Parathyroid adenoma (tissue), 2 donors: ENCODE results near the gene SERTAD2.

Experiments used
- H2AFZ ChIP-seq: fragments of 300-600 bp; sonication (generic); one replicate; pipeline ENCODE4 v1.7.0; 2017; ENCODE audit warnings: antibody characterized with exemption, mild to moderate bottlenecking
- H3K27ac ChIP-seq: fragments of 300-600 bp; sonication (generic); one replicate; pipeline ENCODE4 v1.7.0; 2017
- H3K27me3 ChIP-seq: fragments of 300-600 bp; sonication (generic); one replicate; pipeline ENCODE4 v1.7.0; 2017; ENCODE audit warnings: low read length; ENCODE audit not compliant: control insufficient read depth, insufficient read depth
- H3K36me3 ChIP-seq: fragments of 300-600 bp; sonication (generic); one replicate; pipeline ENCODE4 v1.7.0; 2017; ENCODE audit warnings: low read length; ENCODE audit not compliant: control insufficient read depth, insufficient read depth
- H3K4me1 ChIP-seq: fragments of 300-600 bp; sonication (generic); one replicate; pipeline ENCODE4 v1.7.0; 2017; ENCODE audit warnings: control low read depth
- H3K4me2 ChIP-seq: fragments of 300-600 bp; sonication (generic); one replicate; pipeline ENCODE4 v1.7.0; 2017; ENCODE audit warnings: low read length
- H3K4me3 ChIP-seq: fragments of 300-600 bp; sonication (generic); one replicate; pipeline ENCODE4 v1.7.0; 2017; ENCODE audit warnings: low read depth, low read length
- H3K79me2 ChIP-seq: fragments of 300-600 bp; sonication (generic); one replicate; pipeline ENCODE4 v1.7.0; 2017; ENCODE audit warnings: control low read depth
- H3K9ac ChIP-seq: fragments of 300-600 bp; sonication (generic); one replicate; pipeline ENCODE4 v1.7.0; 2017; ENCODE audit warnings: mild to moderate bottlenecking
- H3K9me3 ChIP-seq: fragments of 300-600 bp; sonication (generic); one replicate; pipeline ENCODE4 v1.7.0; 2017; ENCODE audit warnings: low read length; ENCODE audit not compliant: control insufficient read depth
- TF ChIP-seq, protein P1 (sequence below): fragments of 300-600 bp; sonication (generic); IDR thresholded peaks from one replicate; pipeline ENCODE4 v1.7.0; 2017; ENCODE audit warnings: antibody characterized with exemption, mild to moderate bottlenecking
- donor health status: primary hyperparathyroidism.

The SERTAD2 gene

DNA sequence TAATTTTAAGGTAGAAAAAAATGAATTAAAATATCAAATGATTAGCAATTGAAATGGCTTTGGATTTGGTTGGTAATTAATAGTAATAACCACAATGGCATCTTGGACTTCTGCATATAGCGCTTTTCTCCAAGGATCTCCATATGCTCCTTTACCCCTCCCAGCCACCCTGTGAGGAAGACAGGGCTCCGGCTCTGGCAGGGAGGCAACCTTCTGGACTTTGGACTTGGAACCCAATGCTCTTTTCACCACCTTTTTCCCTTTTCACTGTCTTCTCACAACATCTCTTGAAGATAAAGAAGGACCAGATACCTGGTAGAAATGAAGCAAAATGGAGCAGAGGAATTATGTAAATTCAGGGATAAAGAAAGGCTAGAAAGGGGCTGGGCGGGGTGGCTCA, 23.8 kb upstream of the SERTAD2 start:
- Histone ChIP-seq H3K27ac (no peak overlapping the region), H3K9ac (no peak overlapping the region), H3K4me2 (no peak overlapping the region), H3K4me3 (no peak overlapping the region), H3K79me2 (no peaks in the 10 kb centered on the region), H2AFZ (no peak overlapping the region), H3K4me1 (peaks cover 4% of the 10 kb centered on the region), H3K36me3 (no peaks in the 10 kb centered on the region), H3K9me3 (no peaks in the 10 kb centered on the region), H3K27me3 (no peaks in the 10 kb centered on the region)
- TF ChIP-seq, protein P1, sequence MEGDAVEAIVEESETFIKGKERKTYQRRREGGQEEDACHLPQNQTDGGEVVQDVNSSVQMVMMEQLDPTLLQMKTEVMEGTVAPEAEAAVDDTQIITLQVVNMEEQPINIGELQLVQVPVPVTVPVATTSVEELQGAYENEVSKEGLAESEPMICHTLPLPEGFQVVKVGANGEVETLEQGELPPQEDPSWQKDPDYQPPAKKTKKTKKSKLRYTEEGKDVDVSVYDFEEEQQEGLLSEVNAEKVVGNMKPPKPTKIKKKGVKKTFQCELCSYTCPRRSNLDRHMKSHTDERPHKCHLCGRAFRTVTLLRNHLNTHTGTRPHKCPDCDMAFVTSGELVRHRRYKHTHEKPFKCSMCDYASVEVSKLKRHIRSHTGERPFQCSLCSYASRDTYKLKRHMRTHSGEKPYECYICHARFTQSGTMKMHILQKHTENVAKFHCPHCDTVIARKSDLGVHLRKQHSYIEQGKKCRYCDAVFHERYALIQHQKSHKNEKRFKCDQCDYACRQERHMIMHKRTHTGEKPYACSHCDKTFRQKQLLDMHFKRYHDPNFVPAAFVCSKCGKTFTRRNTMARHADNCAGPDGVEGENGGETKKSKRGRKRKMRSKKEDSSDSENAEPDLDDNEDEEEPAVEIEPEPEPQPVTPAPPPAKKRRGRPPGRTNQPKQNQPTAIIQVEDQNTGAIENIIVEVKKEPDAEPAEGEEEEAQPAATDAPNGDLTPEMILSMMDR: no peak

DNA sequence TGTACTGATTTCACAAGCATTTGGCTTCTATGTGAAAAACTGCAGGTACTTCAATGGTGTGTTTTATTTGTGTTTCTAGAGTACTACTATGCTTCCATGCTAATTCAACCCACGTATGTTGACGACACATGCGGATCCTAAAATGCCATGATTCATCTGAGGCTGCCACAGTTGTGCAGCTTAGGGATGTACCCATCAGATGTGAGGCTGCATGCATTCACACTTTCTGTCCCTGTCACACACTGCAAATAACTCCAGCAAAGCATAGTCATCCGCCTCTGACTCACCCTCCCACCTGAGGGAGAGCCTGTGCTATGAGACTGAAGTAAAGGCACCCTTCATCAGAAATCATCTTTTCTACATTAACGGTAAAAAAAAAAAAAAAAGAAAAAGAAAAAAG, 22.1 kb upstream of the SERTAD2 start:
- H3K27me3 ChIP-seq: no peaks in the 10 kb centered on the region
- peaks cover 4% of the 10 kb centered on the region for H3K4me1 ChIP-seq
- H3K27ac ChIP-seq: no peak overlapping the region
- TF ChIP-seq, protein P1: no peak
- no peak overlapping the region for H2AFZ ChIP-seq
- no peaks in the 10 kb centered on the region for H3K9me3 ChIP-seq
- H3K4me3 ChIP-seq: no peak overlapping the region
- H3K9ac ChIP-seq: no peak overlapping the region
- H3K4me2 ChIP-seq: no peak overlapping the region
- no peaks in the 10 kb centered on the region for H3K36me3 ChIP-seq
- no peaks in the 10 kb centered on the region for H3K79me2 ChIP-seq

DNA sequence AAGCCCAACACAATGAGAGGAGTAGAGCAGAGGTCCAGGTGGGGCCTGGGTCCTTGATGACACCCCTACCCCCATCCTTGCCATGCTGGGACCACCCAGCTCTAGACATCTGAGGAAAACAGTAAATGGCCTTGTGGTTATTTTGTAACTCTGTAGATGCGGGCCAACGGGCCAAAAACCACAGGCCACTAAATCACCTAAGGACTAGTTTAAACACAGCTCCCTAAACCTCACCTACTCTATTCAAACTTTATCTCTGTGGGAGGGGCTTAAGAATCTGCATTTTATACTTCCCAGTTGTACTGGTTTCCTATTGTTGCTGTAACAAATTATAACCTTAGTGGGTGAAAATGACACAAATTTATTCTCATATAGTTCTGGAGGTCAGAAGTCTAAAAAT, 19.0 kb upstream of the SERTAD2 start:
- H3K27ac ChIP-seq: no peak overlapping the region
- no peaks in the 10 kb centered on the region for H3K4me1 ChIP-seq
- no peak overlapping the region for H3K4me3 ChIP-seq
- H3K79me2 ChIP-seq: no peaks in the 10 kb centered on the region
- TF ChIP-seq, protein P1: no peak
- H2AFZ ChIP-seq: no peak overlapping the region
- H3K27me3 ChIP-seq: no peaks in the 10 kb centered on the region
- no peaks in the 10 kb centered on the region for H3K36me3 ChIP-seq
- H3K9ac ChIP-seq: no peak overlapping the region
- no peaks in the 10 kb centered on the region for H3K9me3 ChIP-seq
- H3K4me2 ChIP-seq: no peak overlapping the region

DNA sequence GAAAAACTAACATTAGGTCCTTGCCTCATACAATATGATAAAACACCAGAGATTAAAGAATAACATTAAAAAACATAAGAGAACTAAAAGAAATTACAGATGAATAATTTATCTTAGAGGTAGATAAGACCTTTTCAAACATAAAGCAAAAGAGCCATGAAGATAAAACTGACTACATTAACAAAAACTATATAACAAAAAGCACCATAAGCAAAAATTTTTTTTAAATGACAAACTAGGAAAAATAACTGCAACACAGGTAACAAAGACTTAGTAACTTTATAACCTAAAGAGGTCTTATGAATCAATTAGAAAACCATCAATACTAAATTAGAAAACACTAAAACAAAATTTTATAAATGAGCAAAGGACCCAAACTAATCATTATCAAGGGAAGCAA, 16.3 kb upstream of the SERTAD2 start:
- Histone ChIP-seq H3K27ac (no peak overlapping the region), H3K79me2 (no peaks in the 10 kb centered on the region), H3K36me3 (no peaks in the 10 kb centered on the region), H3K9me3 (no peaks in the 10 kb centered on the region), H3K4me1 (no peaks in the 10 kb centered on the region), H3K27me3 (no peaks in the 10 kb centered on the region), H2AFZ (no peak overlapping the region), H3K9ac (no peak overlapping the region), H3K4me3 (no peak overlapping the region), H3K4me2 (no peak overlapping the region)
- TF ChIP-seq, protein P1: no peak

DNA sequence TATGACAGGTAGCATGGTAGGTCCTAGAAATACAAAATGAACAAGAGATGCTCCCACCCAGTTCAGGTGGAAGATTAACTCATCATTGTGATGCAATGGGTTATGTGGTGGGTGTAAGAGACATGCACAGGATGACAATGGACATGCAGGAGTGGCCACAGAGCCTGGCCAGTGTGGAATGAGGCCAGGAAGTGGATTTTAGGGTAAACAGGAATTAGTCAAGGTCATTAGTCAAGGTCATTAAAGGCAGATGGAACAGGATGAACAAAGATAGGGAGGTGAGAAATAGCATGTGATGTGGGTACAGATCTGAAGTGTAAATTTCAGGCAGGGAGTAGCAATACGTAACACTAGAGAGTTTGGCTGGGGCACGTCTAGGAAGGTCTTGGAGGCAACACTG, 15.6 kb upstream of the SERTAD2 start:
- Histone ChIP-seq H3K79me2 (no peaks in the 10 kb centered on the region), H2AFZ (no peak overlapping the region), H3K4me2 (no peak overlapping the region), H3K9me3 (no peaks in the 10 kb centered on the region), H3K27me3 (no peaks in the 10 kb centered on the region), H3K4me3 (no peak overlapping the region), H3K27ac (no peak overlapping the region), H3K36me3 (no peaks in the 10 kb centered on the region), H3K4me1 (no peaks in the 10 kb centered on the region), H3K9ac (no peak overlapping the region)
- TF ChIP-seq, protein P1: no peak
